Measurements from ENCODE around the gene IL10RB.
"Not testable (repeated sequence)": the region's sequence is repeated elsewhere in the genome, so short reads cannot be mapped to it uniquely, and the experiment has no call there.

IL10RB gene

DNA sequence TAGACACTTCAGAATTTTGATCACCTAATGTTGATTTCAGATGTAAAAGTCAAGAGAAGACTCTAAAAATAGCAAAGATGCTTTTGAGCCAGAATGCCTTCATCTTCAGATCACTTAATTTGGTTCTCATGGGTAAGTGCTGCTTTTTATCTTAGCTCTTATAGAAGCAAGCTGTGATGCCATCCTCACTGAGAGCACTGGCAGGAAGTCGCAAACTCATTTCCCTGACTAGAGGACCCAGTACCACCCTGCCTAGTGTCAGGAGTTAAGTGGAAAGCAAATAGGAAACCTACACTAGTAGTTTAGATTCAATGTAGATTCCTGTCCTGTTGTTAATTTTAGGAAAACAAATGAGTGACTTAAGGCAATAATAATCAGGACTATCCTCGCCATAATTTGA lies 24.3 kb upstream of the IL10RB start:
- DNase-seq, result no peak

GRCh38 chr21:33242846-33243245 lies 23.3 kb upstream of the IL10RB start:
- DNase-seq, result not testable (repeated sequence)

- DNase-seq, result no peak
Measured at GRCh38 chr21:33244082-33244778, 21.9 kb upstream of the IL10RB start.

DNA sequence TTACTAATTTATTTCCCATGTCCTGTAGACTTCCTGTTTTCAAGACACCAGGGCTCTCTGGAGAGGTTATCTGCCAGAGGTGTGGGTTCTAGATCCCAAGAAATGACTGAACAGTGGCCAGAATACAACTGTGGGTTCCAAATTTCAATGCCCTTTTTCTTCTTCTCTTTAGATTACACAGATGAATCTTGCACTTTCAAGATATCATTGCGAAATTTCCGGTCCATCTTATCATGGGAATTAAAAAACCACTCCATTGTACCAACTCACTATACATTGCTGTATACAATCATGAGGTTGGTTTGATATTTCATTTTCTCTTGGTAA lies 21.4 kb upstream of the IL10RB start:
- no peak for DNase-seq

DNA sequence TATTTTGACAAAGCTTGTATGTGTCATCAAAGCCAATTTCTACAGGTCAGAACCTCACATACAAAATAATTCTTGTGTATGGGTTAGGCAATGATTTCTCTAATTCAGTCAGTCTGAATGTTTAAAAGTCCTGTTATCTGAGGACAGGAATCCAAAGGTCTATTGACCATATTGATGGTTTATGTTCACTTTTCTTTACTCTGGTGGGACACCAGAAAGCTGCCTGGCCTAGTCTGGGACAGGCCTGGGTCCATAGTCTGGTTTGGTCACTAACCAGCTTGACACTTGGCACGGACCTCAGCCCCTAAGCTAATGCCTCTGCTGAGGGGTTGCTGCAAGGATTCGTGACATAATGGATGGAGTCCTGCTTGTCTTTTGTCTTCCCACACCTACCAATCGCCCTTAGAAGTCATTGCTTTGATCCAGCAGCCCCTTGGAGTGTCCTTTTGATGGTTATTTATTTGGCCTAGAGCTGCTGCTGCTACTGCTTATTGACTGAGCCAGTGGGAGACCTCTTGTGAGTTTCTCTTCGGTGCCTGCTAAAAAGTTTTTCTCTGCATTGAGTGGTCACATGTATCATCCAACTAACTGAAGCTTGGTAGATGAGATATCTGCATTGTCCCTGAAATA lies 20.8 kb upstream of the IL10RB start:
- no peak for DNase-seq

- DNase-seq, result no peak
Measured at GRCh38 chr21:33246506-33246905, 19.7 kb upstream of the IL10RB start.

- no peak for DNase-seq
Measured at GRCh38 chr21:33246963-33247362, 19.2 kb upstream of the IL10RB start.

DNA sequence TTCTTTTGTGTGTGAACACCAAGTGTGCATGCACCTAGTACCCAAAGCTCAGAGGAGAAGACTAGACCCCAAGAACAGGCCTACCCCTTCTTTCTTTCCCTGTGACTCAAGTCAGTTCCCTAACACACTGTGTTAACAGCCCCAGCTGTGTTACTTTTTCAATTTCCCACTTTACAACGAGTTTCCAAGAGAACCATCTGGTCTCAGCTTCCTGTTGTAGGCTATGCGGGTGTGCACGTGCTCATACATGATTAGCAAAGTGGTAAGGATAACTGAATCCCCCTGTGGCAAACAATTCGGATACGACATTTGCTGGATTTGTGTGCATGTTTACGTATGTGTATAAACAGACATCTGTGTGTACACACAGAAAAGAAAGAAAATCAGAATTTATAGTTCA lies 18.6 kb upstream of the IL10RB start:
- DNase-seq, result no peak

DNA sequence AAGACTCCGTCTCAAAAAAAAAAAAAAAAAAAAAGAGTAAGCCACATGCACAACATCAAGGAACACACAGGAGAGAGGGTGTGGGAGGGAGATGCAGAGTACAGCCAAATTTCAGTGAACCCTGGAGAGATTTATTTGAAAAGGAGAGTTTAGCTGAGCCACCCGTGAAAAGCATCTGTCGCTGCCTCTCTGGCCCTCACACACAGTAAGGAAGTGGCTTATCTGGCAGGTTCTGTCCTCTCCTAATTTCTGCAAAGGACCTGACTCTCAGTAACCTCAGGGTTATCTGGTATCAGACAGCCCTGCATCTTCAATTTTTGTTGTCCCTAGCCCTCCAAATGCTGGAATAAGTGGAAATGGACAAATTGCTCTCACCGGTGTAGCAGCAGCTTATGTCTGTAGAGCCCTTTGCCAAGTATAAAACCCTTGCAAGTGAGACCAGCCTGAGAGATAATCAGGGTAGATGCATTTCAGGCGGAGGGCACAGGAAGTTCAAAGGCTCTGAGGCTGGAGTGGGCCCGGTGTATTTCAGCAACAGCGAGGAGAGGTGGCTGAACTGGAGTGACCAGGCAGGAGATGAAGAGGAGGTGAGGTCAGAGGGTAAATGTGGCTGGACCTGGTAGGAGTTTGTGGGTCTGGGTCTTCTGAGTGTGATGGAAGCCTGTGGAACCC lies 16.7 kb upstream of the IL10RB start:
- DNase-seq, result no peak

GRCh38 chr21:33251119-33251518 lies 15.0 kb upstream of the IL10RB start:
- no peak for DNase-seq

DNA sequence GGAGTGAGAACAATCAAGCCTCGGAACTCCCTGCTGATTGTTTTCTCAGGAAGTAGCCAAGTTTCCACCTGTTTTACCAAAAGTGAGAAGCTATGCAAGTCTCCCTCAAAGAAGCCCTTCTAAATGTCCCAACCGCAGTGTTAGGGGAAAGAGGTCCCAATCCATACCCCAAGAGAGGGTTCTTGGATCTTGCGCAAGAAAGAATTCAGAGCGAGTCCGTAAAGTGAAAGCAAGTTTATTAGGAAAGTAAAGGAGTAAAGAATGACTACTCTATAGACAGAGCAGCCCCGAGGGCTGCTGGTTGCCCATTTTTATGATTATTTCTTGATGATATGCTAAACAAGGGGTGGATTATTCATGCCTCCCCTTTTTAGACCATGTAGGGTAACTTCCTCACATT lies 12.8 kb upstream of the IL10RB start:
- DNase-seq, result not testable (repeated sequence)

GRCh38 chr21:33254766-33255165 lies 11.4 kb upstream of the IL10RB start:
- DNase-seq, result no peak

DNA sequence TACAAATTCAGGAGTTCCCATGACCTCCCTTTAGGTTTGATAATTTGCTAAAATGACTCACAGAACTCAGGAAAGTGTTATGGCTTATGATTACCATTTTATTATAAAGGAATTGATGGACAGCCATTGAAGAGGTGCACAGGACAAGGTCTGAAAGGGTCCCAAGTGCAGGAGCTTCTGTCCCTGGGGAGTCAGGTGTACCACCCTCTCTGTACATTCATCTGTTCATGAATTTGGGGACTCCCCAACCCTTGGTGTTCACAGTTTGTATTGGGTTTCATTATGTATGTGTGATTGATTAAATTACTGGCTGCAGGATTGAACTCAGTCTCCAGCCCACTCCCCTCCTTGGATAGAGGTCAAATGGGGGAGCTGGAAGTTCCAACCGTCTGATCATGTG lies 10.8 kb upstream of the IL10RB start:
- DNase-seq, result no peak

- no peak for DNase-seq
Measured at GRCh38 chr21:33256019-33256418, 10.1 kb upstream of the IL10RB start.

DNA sequence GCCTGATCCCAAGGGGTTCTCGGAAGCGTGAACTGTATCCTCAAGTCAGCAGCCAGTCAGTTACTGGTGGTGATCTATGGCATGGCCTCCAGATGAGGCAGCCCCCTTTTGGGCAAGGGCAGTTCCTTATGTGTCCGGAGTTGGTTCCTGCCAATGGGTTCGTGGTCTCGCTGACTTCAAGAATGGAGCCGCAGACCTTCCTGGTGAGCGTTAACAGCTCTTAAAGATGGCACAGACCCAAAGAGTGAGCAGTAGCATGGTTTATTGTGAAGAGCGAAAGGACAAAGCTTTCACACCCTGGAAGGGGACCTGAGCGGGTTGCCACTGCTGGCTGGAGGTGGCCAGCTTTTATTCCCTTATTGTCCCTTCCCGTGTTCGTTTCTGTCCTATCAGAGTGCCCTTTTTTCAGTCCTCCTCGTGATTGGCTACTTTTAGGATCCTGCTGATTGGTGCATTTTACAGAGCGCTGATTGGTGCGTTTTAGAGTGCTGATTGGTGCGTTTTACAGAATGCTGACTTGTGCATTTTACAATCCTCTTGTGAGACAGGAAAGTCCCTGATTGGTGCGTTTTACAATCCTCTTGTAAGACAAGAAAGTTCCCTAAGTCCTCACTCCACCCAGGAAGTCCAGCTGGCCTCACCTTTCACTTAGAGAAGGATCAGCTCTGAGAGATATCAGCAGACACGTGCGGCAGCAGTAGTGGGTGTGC lies 8.9 kb upstream of the IL10RB start:
- no peak for DNase-seq

- DNase-seq, result no peak
Measured at GRCh38 chr21:33258475-33258874, 7.7 kb upstream of the IL10RB start.

- no peak for DNase-seq
Measured at GRCh38 chr21:33259428-33259827, 6.7 kb upstream of the IL10RB start.

DNA sequence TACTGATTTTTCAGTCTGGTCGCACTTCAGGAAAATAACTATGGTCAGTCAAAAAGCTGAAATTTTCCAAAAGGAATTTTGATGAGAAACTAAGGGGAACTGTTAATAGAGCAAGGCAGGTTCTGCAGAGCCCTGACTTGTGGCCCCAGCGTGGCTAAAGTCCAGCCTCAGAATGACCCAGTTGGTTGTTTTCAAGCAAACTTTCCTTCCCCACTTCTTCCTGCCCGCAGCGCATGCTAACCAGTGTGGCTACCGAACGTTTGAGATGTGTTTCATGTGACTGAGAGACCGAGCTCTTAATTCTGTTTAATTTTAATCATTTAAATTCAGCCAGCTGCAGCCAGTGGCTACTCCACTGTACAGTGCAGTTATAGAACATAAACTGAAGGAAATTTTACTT lies 6.2 kb upstream of the IL10RB start:
- no peak for DNase-seq

- DNase-seq, result no peak
Measured at GRCh38 chr21:33261635-33262034, 4.5 kb upstream of the IL10RB start.

- no peak for DNase-seq
Measured at GRCh38 chr21:33262921-33263320, 3.2 kb upstream of the IL10RB start.

- no peak for DNase-seq
Measured at GRCh38 chr21:33264561-33264960, 1.6 kb upstream of the IL10RB start.

DNA sequence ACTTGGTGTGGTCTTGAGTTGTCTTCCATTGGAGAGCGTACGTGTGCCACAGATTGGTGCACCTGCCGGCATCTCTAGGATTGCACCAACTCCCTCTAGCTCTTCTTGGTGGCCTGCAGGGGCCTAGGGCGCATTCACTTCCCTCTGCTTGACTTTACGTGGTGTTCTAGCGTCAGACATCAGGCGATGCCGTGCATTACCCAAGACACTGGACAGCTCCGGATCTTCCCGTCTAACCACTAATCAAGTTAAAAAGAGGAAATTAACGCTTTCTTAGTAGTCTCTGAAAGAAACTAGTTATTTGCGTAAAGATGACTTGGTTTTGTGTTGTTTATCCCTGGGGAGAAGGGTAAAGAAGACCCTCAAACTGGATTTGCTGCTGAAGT lies 510 bp upstream of the IL10RB start:
- peak; percentile 66 for DNase-seq

DNA sequence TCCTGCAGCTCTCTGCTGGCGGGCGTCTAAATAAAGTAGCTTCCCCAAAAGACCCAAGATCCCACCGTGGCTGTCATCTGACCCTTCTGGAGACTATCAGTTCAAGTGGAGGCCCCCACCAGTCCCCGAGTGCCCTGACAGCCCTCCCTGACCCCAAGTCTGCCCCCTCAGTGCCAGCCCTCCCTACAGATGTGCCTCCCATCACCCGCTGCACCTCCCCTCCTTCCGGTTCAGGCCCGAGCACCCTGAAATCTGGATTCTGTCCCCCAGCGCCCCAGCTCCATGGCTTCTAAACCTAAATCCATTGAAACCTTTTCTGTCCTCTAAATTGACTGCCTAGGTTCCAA lies 595 bp downstream of the IL10RB start:
- no peak for DNase-seq

DNA sequence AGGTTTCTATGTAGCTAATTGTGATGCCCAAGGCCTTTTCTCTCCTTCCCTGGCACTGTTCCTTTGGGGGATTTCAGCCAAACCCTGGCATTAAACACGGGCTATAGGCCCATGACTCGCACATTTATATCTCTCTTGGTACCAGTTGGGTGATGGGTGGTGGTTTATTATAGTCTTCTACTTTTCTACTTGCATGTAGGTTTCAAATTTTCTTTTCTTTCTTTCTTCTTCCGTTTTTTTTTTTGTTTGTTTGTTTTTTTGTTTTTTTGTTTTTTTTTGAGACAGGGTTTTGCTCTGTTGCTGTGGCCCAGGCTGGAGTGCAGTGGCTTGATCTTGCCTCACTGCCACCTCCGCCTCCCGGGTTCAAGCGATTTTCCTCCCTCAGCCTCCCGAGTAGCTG lies 1.1 kb downstream of the IL10RB start:
- DNase-seq, result no peak

Data from KG1 (cell line).